Heart left ventricle (tissue), 13 donors: Measurements from ENCODE around the gene SLC25A19.

Experiments used
- POLR2A ChIP-seq, 2 donors: fragments of 450-650 bp; IDR thresholded peaks; one replicate each; pipeline ENCODE4 v1.6.1; 2017; ENCODE audit warnings: antibody characterized with exemption in 2 of 2, mild to moderate bottlenecking in 2 of 2, moderate library complexity in 2 of 2
- TF ChIP-seq, protein P1 (sequence below), 12 donors: fragments of 200-600 bp; sonication (generic) in 4 of 12; IDR thresholded peaks; one replicate each; pipeline versions ENCODE4 v1.5.0 to v1.8.0; 2018 to 2022; ENCODE audit warnings: antibody characterized with exemption in 12 of 12, mild to moderate bottlenecking in 5 of 12
- donor health status: ischemic (EF 13 %, LVEDD 7.1; RV severe dilation, severe dysfunction).
- donor health status: DM: no; HTN: yes; CAD: no.
- donor health status: DM: no; HTN: no; CAD: no.
- donor health status: ischemic (EF 25% LVEDD 6.9; RV normal size, moderate dysfunction).
- donor health status: ischemic (EF 25% LVEDD 5.7; RV mildly dilated, moderate dysfunction).
- donor health status: ischemic (EF 35%, LVEDD 5.7; RV mildly dilated, moderate dysfunction).
- donor health status: nonischemic (EF 11% LVEDD 7.7; RV severe dilation, severe dysfunction).
- donor health status: DM: yes; HTN: yes; CAD: no.
- donor health status: PGD.
- donor health status: ischemic (EF 29% LVEDD 5.4; RV normal size, mild dysfunction).
- donor health status: nonischemic (EF 23%, LVEDD 6.1; RV moderate dilation, normal function).

DNA sequence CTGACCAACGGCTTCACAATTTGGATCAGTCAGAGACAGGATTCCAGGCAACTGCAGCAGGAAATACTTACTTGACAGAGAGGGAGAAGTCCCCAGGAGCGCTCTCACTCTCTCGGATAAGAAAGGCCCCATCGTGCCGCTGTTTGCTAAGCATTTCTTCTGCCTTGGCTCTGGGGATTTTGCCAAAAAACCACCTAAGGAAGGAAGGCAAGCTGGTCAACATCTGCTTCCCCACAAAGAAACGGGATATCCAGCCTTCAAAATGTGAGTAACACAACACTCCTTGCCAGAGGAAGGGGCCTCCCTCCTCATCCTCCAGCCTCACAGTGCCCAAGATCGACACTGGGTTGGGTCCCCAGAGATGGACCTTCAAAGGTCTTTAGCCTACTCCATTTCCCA is 36.6 kb upstream of the SLC25A19 start:
- TF ChIP-seq, protein P1, sequence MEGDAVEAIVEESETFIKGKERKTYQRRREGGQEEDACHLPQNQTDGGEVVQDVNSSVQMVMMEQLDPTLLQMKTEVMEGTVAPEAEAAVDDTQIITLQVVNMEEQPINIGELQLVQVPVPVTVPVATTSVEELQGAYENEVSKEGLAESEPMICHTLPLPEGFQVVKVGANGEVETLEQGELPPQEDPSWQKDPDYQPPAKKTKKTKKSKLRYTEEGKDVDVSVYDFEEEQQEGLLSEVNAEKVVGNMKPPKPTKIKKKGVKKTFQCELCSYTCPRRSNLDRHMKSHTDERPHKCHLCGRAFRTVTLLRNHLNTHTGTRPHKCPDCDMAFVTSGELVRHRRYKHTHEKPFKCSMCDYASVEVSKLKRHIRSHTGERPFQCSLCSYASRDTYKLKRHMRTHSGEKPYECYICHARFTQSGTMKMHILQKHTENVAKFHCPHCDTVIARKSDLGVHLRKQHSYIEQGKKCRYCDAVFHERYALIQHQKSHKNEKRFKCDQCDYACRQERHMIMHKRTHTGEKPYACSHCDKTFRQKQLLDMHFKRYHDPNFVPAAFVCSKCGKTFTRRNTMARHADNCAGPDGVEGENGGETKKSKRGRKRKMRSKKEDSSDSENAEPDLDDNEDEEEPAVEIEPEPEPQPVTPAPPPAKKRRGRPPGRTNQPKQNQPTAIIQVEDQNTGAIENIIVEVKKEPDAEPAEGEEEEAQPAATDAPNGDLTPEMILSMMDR (IDR thresholded peaks at IDR 0.05), result no peak
- TF ChIP-seq POLR2A (IDR thresholded peaks at IDR 0.05), result no peak
